Measurements from ENCODE around the gene EGFL7.

Gene EGFL7

GRCh38 chr9:136673088-136673974 is 10.6 kb downstream of the EGFL7 start:
- no peak for DNase-seq (ENCODE audit: low spot score)

GRCh38 chr9:136673975-136674785 is 11.5 kb downstream of the EGFL7 start:
- no peak for DNase-seq (ENCODE audit: low spot score)

- no peak for DNase-seq (ENCODE audit: low spot score)
Observed at GRCh38 chr9:136674786-136675349, 12.2 kb downstream of the EGFL7 start.

GRCh38 chr9:136675477-136676296 is 13.0 kb downstream of the EGFL7 start:
- DNase-seq (ENCODE audit: low spot score) = no peak

GRCh38 chr9:136676297-136676794 is 13.6 kb downstream of the EGFL7 start:
- no peak for DNase-seq (ENCODE audit: low spot score)

GRCh38 chr9:136676920-136677686 is 14.4 kb downstream of the EGFL7 start:
- no peak for DNase-seq (ENCODE audit: low spot score)

GRCh38 chr9:136678034-136678433 is 15.3 kb downstream of the EGFL7 start:
- DNase-seq (ENCODE audit: low spot score) = no peak

GRCh38 chr9:136678624-136679023 is 15.9 kb downstream of the EGFL7 start:
- DNase-seq (ENCODE audit: low spot score) = no peak

GRCh38 chr9:136679431-136679941 is 16.8 kb downstream of the EGFL7 start:
- DNase-seq (ENCODE audit: low spot score) = no peak

GRCh38 chr9:136681029-136681428 is 18.3 kb downstream of the EGFL7 start:
- DNase-seq (ENCODE audit: low spot score) = no peak

GRCh38 chr9:136681945-136682699 is 19.4 kb downstream of the EGFL7 start:
- no peak for DNase-seq (ENCODE audit: low spot score)

GRCh38 chr9:136682710-136683109 is 20.0 kb downstream of the EGFL7 start:
- DNase-seq (ENCODE audit: low spot score) = no peak

GRCh38 chr9:136683173-136683745 is 20.5 kb downstream of the EGFL7 start:
- DNase-seq (ENCODE audit: low spot score) = no peak

GRCh38 chr9:136683755-136684154 is 21.0 kb downstream of the EGFL7 start:
- DNase-seq (ENCODE audit: low spot score) = no peak

- DNase-seq (ENCODE audit: low spot score) = no peak
Observed at GRCh38 chr9:136684339-136684738, 21.6 kb downstream of the EGFL7 start.

GRCh38 chr9:136684799-136685198 is 22.1 kb downstream of the EGFL7 start:
- no peak for DNase-seq (ENCODE audit: low spot score)

GRCh38 chr9:136685216-136685615 is 22.5 kb downstream of the EGFL7 start:
- DNase-seq (ENCODE audit: low spot score) = no peak

- no peak for DNase-seq (ENCODE audit: low spot score)
Observed at GRCh38 chr9:136685790-136686533, 23.2 kb downstream of the EGFL7 start.

- DNase-seq (ENCODE audit: low spot score) = no peak
Observed at GRCh38 chr9:136686534-136686793, 23.7 kb downstream of the EGFL7 start.
